ENCODE results near the gene MOCS1.

GRCh38 chr6:39859025-39859424 lies 75.2 kb downstream of the MOCS1 start:
- TF ChIP-seq POLR2A (IDR thresholded peaks at IDR 0.05; ENCODE audit: low read depth, low read length) (no peak), POLR2AphosphoS5 (IDR thresholded peaks at IDR 0.05; ENCODE audit: low read depth, low read length) (no peak), TAF1 (IDR thresholded peaks at IDR 0.05; ENCODE audit: borderline replicate concordance, low read depth, low read length) (no peak)

All from GM12892 (cell line).